GM20000 (cell line): ENCODE results near the gene TP53I11.

Experiments used
- DNase-seq: peaks from one replicate; pipeline ENCODE4 v3.0.0; 2012; ENCODE audit warnings: low spot score
- TF ChIP-seq, protein P1 (sequence below): IDR thresholded peaks from 2 replicates; pipeline ENCODE4 v1.5.1; 2012; ENCODE audit warnings: mild to moderate bottlenecking, control low read depth; ENCODE audit errors: extremely low read depth, missing control alignments

TP53I11 gene

DNA sequence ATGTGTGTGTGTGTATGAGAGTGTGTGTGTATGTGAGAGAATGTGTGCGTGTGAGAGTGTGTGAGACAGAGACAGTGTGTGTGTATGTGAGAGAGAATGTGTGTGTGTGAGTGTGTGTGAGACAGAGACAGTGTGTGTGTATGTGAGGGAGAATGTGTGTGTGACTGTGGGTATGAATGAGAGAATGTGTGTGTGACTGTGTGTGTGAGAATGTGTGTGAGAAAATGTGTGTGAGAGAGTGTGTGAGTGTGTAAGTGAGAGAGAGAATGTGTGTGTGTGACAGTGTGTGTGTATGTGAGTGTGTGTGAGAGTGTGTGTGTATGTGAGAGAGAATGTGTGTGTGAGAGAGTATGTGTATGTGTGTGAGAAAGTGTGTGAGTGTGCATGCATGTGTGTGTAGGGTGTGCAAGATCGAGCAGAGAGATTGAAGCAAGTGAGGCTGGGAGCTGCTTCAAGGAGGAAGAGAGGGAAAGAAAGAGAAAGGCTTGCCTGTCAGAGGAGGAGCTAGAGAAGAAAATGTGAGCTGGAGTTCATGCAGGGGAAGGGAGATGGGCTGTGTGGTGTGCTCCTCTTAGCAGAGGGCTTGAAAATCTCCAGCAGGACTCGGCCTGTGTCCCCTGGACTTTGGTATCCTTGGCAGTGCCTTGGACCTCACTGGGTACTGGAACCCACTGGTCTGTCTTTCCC lies 27.7 kb upstream of the TP53I11 start:
- DNase-seq = no peak

DNA sequence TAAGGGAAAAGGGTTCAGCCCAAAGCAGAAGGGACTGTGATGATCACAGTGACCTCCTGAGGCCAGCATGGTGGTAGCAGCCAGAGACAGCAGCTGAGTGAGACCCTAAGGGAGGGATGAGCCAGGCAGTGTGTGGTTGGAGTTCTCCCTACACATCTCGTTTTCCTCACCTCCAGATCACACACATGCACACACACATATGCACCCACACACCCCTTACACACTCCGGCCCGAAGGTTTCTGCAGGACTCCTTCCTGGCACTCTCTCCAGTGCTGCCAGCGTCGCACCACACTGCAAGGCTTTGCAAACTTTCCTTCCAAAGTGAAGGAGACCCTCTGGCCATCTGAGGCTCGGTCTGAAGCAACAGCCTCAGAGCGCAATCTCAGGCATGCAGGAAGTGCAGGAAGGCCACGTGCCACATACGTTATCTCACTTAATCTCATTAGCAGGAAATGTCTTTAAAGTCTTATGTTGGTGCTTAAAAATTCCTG lies 26.9 kb upstream of the TP53I11 start:
- DNase-seq = no peak
- TF ChIP-seq, protein P1, sequence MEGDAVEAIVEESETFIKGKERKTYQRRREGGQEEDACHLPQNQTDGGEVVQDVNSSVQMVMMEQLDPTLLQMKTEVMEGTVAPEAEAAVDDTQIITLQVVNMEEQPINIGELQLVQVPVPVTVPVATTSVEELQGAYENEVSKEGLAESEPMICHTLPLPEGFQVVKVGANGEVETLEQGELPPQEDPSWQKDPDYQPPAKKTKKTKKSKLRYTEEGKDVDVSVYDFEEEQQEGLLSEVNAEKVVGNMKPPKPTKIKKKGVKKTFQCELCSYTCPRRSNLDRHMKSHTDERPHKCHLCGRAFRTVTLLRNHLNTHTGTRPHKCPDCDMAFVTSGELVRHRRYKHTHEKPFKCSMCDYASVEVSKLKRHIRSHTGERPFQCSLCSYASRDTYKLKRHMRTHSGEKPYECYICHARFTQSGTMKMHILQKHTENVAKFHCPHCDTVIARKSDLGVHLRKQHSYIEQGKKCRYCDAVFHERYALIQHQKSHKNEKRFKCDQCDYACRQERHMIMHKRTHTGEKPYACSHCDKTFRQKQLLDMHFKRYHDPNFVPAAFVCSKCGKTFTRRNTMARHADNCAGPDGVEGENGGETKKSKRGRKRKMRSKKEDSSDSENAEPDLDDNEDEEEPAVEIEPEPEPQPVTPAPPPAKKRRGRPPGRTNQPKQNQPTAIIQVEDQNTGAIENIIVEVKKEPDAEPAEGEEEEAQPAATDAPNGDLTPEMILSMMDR = no peak

More for the DNA sequence above, 27.7 kb upstream of the TP53I11 start:
- TF ChIP-seq, protein P1 = no peak

DNA sequence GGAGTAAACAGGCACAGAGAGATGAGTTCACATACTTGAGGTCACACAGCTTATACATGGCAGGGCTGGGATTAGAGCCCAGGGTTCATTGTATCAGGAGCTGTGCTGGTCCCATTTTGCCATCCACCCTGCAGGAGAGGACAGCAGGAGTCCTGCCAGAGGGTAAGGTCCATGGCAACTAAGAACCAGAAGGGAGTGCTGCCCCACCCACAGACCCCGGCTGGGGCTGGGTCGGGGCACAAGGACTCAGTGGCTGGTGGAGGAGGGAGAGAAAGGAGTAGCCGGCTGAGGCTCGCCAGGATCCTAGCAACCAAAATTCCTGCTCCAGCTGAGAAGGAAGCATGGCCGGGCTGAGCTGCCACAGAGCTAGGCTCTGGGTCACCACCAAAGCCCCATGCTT lies 25.9 kb upstream of the TP53I11 start:
- DNase-seq = no peak
- TF ChIP-seq, protein P1 = no peak

DNA sequence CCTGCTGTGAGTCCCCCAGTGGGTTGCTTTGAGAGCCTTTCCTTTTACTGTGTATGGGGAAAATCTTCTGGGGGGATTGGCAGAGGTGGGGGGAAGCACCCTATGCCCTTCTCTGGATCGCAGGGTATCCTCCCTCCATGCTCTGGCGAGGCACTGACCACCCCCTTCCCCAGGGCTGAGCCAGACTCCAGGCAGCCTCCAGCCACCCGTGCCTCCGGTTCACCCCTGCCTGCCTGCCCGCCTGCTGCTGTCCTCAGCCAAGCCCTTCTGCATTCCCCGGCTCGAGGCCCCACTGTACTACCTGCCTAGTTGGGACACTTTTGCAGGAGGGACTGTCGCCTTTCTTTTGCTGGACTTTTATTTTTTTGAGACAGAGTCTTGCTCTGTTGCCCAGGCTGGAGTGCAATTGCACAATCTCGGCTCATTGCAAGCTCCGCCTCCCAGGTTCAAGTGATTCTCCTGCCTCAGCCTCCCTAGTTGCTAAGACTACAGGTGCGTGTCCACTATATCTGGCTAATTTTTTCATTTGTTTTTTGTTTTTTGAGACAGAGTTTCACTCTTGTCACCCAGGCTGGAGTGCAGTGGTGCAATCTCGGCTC lies 23.8 kb upstream of the TP53I11 start:
- TF ChIP-seq, protein P1 = no peak
- no peak for DNase-seq

DNA sequence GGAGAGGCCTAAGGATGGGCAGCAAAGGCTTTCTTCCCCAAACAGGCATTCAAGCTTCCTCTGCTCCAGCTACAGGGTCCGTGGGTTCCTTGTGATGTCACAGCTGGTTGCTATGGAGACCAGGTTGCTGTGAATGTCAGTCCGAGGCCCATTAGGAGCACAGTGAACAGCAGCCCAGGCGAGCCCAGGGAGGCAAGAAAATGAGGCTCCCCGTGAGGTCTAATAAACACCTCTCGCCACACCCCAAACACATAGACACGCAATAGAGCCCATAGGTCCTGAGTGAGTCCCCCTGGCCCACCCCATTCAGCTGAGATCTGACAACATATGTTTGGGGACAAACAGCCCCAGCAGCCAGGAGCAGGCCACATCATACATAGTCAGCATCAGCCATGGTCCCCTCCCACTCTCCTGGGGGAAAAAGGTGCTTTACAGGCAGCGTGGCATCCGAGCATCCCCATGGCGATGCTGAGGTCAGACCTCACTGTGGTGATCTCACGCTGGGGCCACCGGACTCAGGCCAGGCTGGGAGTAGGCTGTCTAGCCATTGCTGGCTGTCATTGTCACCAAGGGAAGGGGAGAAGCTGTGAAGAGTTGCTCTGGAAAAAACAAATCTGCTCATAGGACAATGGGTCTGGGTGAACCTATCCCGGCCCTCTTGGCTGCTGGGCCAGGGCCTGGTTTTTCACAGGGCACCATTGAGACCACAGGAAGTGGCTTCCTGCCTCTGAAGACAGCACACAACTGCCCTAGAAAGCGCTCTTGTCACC lies 23.1 kb upstream of the TP53I11 start:
- no peak for DNase-seq
- TF ChIP-seq, protein P1 = no peak

DNA sequence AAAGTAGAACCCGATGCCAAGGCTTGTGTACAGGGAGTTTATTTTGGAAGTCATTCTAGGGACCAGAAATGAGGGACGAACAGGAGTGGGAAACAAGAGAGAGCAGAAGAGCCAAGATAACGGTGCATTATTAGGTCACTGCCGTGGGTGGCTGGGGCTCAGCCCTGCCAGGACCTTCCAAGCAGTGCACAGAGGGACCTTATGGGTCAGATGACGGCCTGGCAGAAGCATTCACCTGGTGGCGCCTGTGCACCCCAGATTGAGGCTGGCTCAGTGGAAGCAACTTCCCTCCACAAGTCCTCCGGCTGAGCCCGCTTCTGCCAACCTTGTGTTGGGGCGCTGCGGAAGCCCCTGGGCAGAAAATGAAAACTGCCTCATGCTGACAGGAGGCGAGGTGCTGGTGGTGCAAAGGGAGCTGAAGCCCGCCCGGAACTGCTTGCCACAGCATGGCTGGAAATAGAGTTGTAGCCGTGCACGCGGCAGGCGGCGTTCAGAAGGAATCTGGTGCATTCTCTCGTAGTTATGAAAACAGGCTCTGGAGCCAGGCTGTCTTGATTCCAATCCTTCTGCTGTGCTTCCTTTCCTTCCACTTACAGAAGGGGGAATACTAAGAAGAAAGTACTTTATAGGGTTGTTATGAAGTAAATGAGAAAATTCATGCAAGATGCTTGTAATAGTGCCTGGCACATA lies 22.2 kb upstream of the TP53I11 start:
- TF ChIP-seq, protein P1 = no peak
- no peak for DNase-seq
